8988T (cell line): ENCODE data around the gene CLSTN1.
A peak's percentile ranks its signal among the peaks of the same experiment; 100 is the strongest.
"Not testable (repeated sequence)": the region's sequence is repeated elsewhere in the genome, so short reads cannot be mapped to it uniquely, and the experiment has no call there.

Experiments used
- DNase-seq: peaks from one replicate; pipeline ENCODE4 v3.0.0; 2011

Gene CLSTN1

GRCh38 chr1:9728451-9729295 lies 95.1 kb downstream of the CLSTN1 start:
- DNase-seq = no peak

- no peak for DNase-seq
Observed at GRCh38 chr1:9726905-9727595, 96.7 kb downstream of the CLSTN1 start.

GRCh38 chr1:9726406-9726805 lies 97.4 kb downstream of the CLSTN1 start:
- DNase-seq = no peak

- peak; percentile 86 for DNase-seq
Observed at GRCh38 chr1:9724706-9725476, 98.9 kb downstream of the CLSTN1 start.

GRCh38 chr1:9723926-9724325 lies 99.8 kb downstream of the CLSTN1 start:
- no peak for DNase-seq

- no peak for DNase-seq
Observed at GRCh38 chr1:9723068-9723805, 100.5 kb downstream of the CLSTN1 start.

GRCh38 chr1:9722378-9722749 lies 101.4 kb downstream of the CLSTN1 start:
- no peak for DNase-seq

GRCh38 chr1:9721606-9722377 lies 102.0 kb downstream of the CLSTN1 start:
- DNase-seq = peak; percentile 67

GRCh38 chr1:9720785-9721605 lies 102.8 kb downstream of the CLSTN1 start:
- DNase-seq = no peak

- DNase-seq = no peak
Observed at GRCh38 chr1:9719978-9720722, 103.6 kb downstream of the CLSTN1 start.

- no peak for DNase-seq
Observed at GRCh38 chr1:9718006-9718680, 105.6 kb downstream of the CLSTN1 start.

GRCh38 chr1:9717193-9718005 lies 106.4 kb downstream of the CLSTN1 start:
- DNase-seq = no peak

GRCh38 chr1:9716404-9717192 lies 107.2 kb downstream of the CLSTN1 start:
- DNase-seq = no peak

- DNase-seq = no peak
Observed at GRCh38 chr1:9715536-9716226, 108.1 kb downstream of the CLSTN1 start.

GRCh38 chr1:9714257-9714718 lies 109.5 kb downstream of the CLSTN1 start:
- DNase-seq = no peak

GRCh38 chr1:9712767-9713166 lies 111.0 kb downstream of the CLSTN1 start:
- not testable (repeated sequence) for DNase-seq

- no peak for DNase-seq
Observed at GRCh38 chr1:9711466-9712020, 112.2 kb downstream of the CLSTN1 start.
